Fibroblast of mammary gland (primary cell): ENCODE results near the gene ATP6V1E1.

ENCODE experiments used
- DNase-seq: peaks from one replicate; pipeline ENCODE4 v3.0.0-alpha.2; 2010; ENCODE audit warnings: low read depth
- H3K4me3 ChIP-seq: 2 replicates; pipeline ENCODE4 v1.5.1; 2011; ENCODE audit warnings: low read depth, mild to moderate bottlenecking, low read length, moderate library complexity; ENCODE audit not compliant: control insufficient read depth
- CTCF ChIP-seq: conservative IDR thresholded peaks from 2 replicates; pipeline ENCODE4 v1.5.1; 2011; ENCODE audit warnings: low read depth, low read length, inconsistent platforms; ENCODE audit not compliant: control insufficient read depth, insufficient read depth

The ATP6V1E1 gene

DNA sequence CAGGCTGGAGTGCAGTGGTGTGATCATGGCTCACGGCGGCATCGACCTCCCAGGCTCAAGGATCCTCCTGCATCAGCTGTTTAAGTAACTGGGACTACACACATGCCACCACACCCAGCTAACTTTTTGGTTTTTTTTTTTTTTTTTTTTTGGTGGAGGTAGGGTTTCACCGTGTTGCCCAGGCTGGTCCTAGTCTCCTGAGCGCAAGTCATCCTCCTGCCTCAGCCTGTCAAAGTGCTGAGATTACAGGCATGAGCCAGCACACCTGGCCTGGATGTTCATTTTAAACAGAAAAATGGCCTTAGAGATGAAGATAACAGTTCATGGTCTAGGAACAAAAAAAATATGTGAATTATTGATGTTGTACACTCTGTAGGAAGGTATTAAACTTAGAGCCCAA is 78.9 kb downstream of the ATP6V1E1 start:
- TF ChIP-seq CTCF: no peak
- DNase-seq: no peak
- no peak overlapping the region for H3K4me3 ChIP-seq

GRCh38 chr22:17549183-17549582 is 79.4 kb downstream of the ATP6V1E1 start:
- no peak for TF ChIP-seq CTCF
- no peak overlapping the region for H3K4me3 ChIP-seq
- DNase-seq: no peak

DNA sequence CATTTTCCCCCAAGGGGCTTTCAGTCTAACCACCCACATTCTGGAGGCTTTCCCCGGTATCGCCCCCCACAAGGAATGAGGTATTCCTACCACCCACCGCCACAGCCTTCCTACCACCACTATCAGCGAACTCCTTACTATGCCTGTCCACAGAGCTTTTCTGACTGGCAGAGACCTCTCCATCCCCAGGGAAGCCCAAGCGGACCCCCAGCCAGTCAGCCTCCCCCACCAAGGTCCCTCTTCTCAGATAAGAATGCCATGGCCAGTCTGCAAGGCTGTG is 79.9 kb downstream of the ATP6V1E1 start:
- no peak overlapping the region for H3K4me3 ChIP-seq
- TF ChIP-seq CTCF: no peak
- DNase-seq: no peak

- H3K4me3 ChIP-seq: no peak overlapping the region
- DNase-seq: no peak
- TF ChIP-seq CTCF: no peak
These were observed 80.4 kb downstream of the ATP6V1E1 start for GRCh38 chr22:17548010-17548755.

DNA sequence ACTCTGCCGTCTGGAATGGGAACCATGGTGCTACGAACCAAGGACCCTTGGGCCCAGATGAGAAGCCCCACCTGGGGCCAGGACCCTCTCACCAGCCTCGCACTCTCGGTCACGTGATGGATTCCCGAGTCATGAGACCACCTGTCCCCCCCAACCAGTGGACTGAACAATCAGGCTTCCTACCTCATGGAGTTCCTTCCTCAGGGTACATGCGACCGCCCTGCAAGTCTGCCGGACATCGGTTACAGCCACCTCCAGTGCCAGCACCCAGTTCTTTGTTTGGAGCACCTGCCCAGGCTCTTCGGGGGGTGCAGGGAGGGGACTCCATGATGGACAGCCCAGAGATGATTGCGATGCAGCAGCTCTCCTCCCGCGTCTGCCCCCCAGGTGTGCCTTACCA is 86.1 kb downstream of the ATP6V1E1 start:
- no peak overlapping the region for H3K4me3 ChIP-seq
- no peak for TF ChIP-seq CTCF
- DNase-seq: no peak
